GM21825 (cell line): Measurements from ENCODE around the gene ZNF366.
"Not testable (repeated sequence)": the region's sequence is repeated elsewhere in the genome, so short reads cannot be mapped to it uniquely, and the experiment has no call there.

ENCODE experiments used
- ATAC-seq: cut with Tn5 transposase; IDR thresholded peaks from one replicate; pipeline ENCODE4 v1.9.1; 2021; ENCODE audit warnings: mild to moderate bottlenecking, moderate library complexity; ENCODE audit not compliant: unreplicated experiment

The ZNF366 gene

GRCh38 chr5:72410688-72411295 is 96.4 kb downstream of the ZNF366 start:
- no peak for ATAC-seq

GRCh38 chr5:72408603-72409002 is 98.6 kb downstream of the ZNF366 start:
- no peak for ATAC-seq

- ATAC-seq = no peak
These were observed 99.1 kb downstream of the ZNF366 start for GRCh38 chr5:72408127-72408526.

- no peak for ATAC-seq
These were observed 99.7 kb downstream of the ZNF366 start for GRCh38 chr5:72407541-72407940.

GRCh38 chr5:72407078-72407477 is 100.1 kb downstream of the ZNF366 start:
- ATAC-seq = no peak

- not testable (repeated sequence) for ATAC-seq
These were observed 102.4 kb downstream of the ZNF366 start for GRCh38 chr5:72404771-72405170.

- no peak for ATAC-seq
These were observed 104.1 kb downstream of the ZNF366 start for GRCh38 chr5:72402959-72403628.

GRCh38 chr5:72402381-72402890 is 104.8 kb downstream of the ZNF366 start:
- no peak for ATAC-seq

GRCh38 chr5:72400950-72401349 is 106.3 kb downstream of the ZNF366 start:
- ATAC-seq = no peak

GRCh38 chr5:72397836-72398235 is 109.4 kb downstream of the ZNF366 start:
- ATAC-seq = no peak

- ATAC-seq = no peak
These were observed 112.5 kb downstream of the ZNF366 start for GRCh38 chr5:72394688-72395087.

GRCh38 chr5:72393052-72393451 is 114.2 kb downstream of the ZNF366 start:
- ATAC-seq = no peak
